DMS 273 treated with DMSO at 0.1 percent for 48 hours (cell line): ENCODE data around the gene INPP5K.
"Not testable (repeated sequence)": the region's sequence is repeated elsewhere in the genome, so short reads cannot be mapped to it uniquely, and the experiment has no call there.

Source experiments
- DNase-seq: peaks from one replicate; lab custom pipeline; 2025; lab: John Stamatoyannopoulos, UW

Gene INPP5K

GRCh38 chr17:1516388-1517161 is at the start of gene INPP5K:
INPP5K (minus strand) TSS chr17:1516612; CDS start chr17:1516499, 113 bp downstream.
- DNase-seq: peak; percentile 88

GRCh38 chr17:1565877-1566276 is 49.5 kb upstream of the INPP5K start:
- DNase-seq: no peak

DNA sequence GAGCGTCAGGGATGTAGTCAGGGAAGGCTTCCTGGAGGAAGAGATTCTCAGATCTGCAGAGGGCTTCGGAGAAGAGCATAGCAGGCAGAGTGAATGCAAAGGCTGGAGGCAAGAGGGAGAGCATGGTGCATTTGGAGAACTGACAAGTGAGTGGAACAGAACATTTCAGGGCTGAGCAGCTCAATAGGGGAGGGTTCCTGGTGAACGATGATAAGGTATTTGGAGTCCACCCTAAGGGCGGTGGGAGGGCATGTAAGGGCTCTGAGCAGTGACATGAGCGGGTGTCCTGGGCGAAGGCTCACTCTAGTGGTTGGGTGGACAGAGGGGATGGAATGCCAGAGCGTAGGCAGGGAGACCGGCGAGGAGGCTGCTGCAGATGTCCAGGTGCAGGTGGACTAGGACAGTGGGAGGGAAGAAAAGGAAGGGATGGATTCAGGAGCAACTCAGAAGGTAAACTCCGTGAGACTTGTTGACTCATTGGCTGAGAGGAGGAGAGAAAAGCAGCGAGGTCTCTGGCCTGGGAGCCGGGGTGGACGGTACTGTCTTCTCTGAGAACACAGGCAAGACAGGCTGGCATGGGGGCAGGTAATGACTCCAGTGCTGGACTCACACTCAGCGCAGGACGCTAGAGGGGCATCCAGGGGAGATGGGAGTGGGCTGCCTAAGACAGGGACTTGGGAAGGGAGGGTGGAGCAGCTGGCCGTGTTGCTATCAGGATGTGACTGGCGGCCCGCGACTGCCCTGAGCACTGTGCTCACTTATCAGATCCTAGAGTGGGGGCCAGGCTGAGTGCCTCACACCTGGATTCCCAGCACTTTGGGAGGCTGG is 47.6 kb upstream of the INPP5K start:
- DNase-seq: no peak

GRCh38 chr17:1563471-1563785 is 47.0 kb upstream of the INPP5K start:
- not testable (repeated sequence) for DNase-seq

DNA sequence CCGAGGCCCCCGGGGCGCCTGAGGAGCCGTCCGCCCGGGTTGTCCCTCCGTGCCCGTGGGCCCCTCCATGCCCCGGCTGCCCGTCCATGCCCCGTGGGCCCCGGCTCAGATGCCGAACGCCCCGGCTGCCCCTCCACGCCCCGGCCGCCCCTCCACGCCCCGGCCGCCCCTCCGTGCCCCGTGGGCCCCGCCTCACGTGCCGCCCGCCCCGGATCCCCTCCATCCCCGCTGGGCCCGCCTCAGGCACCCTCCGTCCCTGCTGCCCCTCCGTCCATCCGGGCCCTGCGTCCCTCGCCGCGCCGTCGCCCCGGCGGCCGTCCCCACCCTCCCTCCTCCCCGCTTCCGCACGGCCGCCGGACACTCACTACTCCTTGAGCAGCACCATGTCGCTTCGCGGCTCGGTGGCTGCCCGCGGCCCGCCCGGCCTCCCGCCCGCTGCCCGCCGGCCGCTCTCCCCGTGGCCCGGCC is 45.8 kb upstream of the INPP5K start:
- no peak for DNase-seq

GRCh38 chr17:1561420-1562175 is 45.2 kb upstream of the INPP5K start:
- no peak for DNase-seq

DNA sequence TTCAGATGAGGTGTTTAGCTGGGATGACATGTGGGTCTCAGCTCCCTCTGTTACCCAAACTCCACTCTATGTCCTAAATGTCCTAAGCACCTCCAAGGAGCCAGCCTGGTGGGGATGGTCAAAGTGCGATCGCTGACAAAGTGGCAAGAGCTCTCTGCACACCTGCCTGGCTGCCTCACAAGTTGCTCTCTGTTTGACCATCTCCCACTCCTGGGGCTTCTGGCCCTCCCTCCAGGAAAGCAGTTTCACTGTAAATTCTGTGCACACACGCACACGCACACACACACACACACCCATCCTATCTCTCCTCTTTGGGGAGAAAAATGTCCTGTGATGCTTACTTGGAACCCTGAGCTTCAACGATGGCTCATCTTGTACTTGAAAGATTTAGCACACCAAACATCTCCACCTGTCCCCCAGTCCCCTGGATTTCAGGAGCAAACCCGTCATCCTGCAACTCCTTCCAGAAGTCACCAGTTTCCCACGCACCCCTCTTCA is 44.5 kb upstream of the INPP5K start:
- no peak for DNase-seq

GRCh38 chr17:1560101-1560857 is 43.9 kb upstream of the INPP5K start:
- no peak for DNase-seq

DNA sequence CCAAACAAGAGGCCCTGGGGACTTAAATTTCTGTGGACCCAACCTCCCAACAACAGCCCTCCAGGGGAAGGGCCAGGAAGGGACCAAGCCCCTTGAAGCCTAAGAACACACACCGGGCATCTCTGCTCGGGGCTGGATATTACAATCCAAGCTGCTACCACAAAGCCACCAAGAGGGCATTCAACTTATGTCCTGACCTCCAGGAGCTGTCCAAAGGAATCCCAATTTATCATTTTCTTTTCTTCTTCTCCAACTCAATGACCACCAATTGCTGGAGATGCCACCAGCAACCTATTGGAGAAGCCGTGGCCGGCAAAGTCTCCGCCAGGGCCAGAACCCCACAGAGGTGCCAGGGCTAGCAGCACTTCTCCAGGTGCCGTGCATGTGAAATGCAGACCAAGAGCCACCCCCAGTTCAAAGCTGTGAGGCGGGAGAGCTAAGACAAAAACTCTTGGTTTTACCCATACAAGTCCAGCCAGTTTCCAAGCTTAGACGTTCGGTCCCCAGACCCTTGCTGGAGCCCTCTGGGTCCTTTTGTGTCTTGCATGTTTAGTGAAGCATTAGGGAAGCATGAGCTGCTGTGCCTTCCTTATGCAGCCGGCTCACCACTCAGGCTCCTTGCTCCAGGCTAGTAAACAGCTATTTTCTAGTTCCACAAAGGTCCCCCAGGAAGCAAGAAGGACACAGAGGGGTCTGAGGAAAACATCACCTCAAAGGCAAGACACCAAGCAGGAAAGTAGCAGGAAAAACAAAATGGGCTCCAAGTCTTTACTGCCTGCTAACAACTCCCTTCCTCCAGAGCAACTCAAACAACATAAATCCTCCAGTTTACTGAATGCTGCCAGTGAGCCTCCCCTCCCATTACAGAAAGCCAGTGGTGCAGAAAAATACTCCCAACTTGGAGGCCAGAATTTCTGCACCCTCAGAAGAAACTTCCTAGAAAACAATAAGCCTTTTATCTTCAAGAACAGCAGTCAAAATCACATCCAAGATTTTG is 42.9 kb upstream of the INPP5K start:
- no peak for DNase-seq

DNA sequence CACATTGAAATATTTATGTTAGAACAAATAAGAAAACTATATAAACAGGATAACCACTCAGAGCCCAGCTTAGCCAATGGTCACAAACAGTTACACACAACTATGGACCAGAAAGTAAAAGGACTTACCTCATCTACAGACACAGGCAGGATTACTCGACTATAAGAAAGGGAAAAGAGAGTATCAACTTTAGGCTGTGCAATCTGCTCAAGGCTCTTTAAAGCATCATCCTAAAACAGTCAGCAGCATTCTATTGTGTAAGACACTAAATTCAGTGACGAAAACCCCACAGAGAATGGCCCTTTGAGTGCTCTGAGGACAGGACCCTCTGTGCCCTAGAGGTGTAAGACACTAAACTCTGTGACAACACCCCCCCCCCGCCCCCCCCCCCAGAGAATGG is 42.0 kb upstream of the INPP5K start:
- no peak for DNase-seq

DNA sequence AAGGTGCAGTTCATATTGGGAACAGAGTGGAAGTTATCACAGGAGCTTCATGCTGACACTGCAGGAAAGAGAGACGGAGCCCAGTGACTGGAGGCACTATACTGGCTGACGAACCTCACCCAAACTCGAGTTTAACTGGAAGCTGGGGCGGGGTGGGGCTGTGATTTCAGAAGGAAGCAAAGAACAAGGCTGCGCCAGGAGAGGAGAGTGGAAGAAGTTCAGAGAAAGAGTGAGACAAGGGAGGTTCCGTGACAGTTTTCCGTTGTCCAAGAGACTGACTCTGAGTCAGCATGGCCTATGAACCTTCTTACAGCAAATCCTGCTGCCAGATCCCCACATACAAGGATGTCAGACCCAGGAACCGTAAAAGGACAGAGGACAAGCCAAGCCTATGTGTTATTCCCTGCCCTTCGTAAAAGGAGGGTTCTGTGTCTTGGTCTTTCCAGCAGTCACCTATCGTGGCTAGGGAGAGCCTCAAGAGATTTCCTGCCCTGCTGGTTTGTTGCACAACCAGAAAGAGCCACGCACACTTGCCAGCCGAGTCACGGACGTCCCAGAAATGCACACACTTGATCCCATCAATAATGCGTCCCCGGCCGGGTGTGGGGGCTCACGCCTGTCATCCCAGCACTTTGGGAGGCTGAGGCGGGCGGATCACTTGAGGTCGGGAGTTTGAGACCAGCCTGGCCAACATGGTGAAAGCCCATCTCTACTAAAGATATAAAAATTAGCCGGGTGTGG is 41.1 kb upstream of the INPP5K start:
- DNase-seq: no peak

DNA sequence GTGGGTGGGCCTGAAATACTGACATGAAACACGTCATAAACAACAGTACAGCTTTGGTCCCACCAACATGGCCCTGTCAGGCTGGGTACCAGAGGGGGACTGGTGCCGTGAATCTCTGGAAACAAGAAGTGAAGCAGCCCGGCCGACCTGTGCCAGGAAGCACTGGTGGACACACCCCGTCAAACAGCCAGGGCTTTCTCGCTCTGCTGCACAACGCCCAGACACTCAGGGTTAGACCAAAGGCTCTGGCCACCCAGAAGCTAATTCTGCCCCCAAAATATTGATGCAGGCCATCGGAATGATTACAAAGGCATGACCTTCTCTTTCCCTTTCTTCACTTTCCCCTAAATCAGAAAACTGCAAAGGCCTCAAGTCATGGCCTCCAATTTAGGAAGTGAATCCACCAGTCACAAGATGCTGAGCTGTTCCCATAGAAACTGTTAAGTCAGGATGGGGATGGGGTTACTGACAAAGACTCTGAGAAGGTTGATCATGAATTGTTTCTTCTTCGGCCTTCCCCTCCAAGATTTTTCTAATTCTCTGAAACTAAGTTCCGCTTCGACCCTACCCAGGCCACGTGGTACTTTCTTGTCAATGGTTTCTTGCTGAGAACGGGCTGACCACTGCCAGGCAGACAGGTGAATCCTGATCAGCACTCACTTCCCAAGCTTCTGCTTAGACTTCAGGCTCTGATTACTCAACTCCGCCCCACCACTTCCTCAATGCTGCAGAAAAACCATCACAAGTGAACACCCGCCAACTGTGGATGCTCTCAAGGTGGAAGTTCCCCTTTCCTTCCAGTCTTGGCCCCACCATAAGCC is 39.4 kb upstream of the INPP5K start:
- DNase-seq: no peak

DNA sequence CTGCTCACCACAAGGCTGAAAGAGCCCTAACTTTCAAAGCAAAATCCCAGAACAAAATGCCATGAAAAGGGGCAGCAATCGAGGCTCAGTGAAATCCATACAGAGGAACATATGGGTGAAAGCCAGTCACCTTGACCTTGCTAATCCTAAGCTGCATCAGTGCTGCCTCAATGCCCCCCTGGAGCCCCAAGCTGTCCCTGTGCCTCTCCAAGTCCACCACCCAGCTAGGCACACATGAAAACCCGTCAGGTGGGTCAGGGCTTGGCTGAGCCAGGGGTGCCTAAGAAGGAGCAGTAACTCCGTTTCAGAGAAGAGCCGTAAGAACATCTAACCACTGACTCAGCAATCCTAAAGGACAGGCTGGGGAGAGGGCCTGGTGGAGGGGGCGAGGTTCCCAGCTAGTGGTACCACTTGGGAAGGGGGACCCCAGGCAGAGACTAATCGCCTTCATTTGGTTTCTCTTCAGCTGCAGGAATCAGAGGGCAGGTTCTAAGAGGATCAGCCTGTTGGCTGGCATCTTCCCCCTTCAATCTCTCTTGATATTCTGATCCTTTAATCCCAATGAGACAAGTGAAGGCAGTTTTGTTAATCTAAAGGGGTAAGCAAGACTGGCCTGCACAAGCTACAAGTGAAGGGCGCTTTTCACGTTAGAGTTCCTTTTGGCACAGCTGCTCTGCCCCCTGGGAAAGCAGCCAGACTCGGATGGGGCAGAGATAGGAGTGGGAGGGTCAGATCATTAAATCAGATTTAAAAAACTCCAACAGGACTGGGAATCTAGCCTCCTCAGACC is 38.5 kb upstream of the INPP5K start:
- DNase-seq: no peak

DNA sequence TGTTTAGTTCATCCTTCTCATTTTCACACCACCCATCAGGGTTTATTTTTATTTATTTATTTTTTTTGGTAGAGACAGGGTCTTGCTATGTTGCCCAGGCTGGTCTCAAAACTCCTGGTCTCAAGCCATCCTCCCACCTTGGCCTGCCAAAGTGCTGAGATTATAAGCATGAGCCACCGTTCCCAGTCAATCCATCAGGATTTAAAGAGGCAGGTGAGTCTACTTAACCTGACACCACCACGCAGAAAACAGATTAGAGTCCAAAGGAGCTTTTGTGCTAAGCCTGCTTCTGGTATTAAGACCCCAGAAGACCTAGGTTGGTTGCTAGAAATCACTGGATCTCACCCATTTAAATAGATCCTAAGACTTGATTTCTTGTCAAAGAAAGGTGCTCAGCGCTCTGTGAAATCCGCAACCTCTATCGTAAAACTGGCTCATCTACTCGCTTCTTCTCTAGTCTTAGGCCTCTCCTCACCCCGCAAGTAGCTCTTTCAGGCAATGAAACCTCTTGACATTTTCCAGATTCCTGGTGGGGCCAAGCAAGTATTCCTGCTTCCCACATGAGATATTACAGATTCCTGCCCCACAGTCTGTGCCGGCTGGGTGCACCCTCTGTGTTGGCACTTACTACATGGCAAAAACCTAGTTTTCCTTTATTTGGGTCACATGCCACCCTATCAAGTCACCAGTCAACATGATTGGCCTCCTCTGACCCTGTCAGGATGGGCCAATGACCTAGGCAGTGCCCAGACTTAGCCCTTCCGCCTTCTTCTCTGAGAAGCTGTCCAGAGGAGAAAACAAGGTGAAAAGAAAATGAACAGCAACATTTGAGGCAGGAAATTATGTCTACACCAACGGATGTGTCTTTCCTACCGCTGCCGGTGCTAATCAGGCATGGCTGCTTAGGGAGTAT is 37.2 kb upstream of the INPP5K start:
- no peak for DNase-seq

DNA sequence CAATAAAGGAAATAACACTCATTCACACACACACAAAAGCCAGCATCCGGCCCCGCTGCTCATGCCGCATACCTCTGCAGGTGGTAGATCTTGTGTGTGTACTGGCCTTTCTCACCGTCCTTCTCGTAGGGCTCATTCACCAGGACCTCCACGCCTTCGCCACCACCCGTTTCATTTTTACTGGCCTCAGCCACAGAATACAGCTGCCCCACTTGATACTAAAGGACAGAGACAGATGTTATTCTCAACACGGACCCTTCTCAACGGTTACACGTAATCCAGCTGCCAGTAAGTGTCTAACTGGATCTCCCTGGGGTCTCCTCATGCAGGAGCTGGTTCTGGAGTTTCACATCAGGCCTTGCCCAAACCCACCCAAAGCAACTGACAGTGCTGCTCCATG is 36.5 kb upstream of the INPP5K start:
- no peak for DNase-seq

- DNase-seq: no peak
These were observed 35.3 kb upstream of the INPP5K start for GRCh38 chr17:1551741-1552140.

- DNase-seq: no peak
These were observed 31.6 kb upstream of the INPP5K start for GRCh38 chr17:1548032-1548431.
